Right cardiac atrium (tissue), 5 donors: Measurements from ENCODE around the gene DIP2C. TPM values are rescaled to one million over a fixed set of nuclear protein-coding genes. Genes with fewer than 3 reads are reported as not detected.

ENCODE experiments used
- ATAC-seq, 2 donors: fragments of 200-7000 bp; cut with Tn5 transposase; one replicate each; pipeline versions ENCODE4 v1.8.0 to v1.9.1; 2020; ENCODE audit warnings: moderate library complexity in 2 of 2, mild to moderate bottlenecking in 1 of 2
- DNase-seq, 3 donors: peaks; one replicate each; pipeline ENCODE4 v3.0.0-alpha.2; 2020
- H3K27ac ChIP-seq: one replicate; pipeline ENCODE4 v1.5.1; 2013; ENCODE audit warnings: mild to moderate bottlenecking, low read length, control low read depth, moderate library complexity
- H3K27me3 ChIP-seq: one replicate; pipeline ENCODE4 v1.6.1; 2013; ENCODE audit not compliant: control insufficient read depth, insufficient read depth
- H3K4me1 ChIP-seq: one replicate; pipeline ENCODE4 v1.6.1; 2013; ENCODE audit warnings: low read length; ENCODE audit not compliant: control insufficient read depth, insufficient read depth
- H3K4me3 ChIP-seq: one replicate; pipeline ENCODE4 v1.5.1; 2013; ENCODE audit warnings: low read length, control low read depth
- H3K9me3 ChIP-seq: one replicate; pipeline ENCODE4 v1.6.1; 2013; ENCODE audit warnings: low read length; ENCODE audit not compliant: control insufficient read depth
- WGBS: extraction: QIAGEN DNeasy Blood & Tissue Kit; methylation state at CpG from one replicate; pipeline ENCODE4 v1.1.7; 2013; 5-methylcytosine and 5-hydroxymethylcytosine counted together
- intact Hi-C, 4 donors: fragments of 100-400 bp; cut with DNase I; formaldehyde crosslinking; loops; one replicate each; pipeline versions ENCODE4 v1.11.0 to v1.14.0; 2022 to 2023
- polyA plus RNA-seq: library from polyadenylated mRNA; stranded (reverse); fragments of 200-250 nt; gene quantifications from one replicate; pipeline ENCODE4 v1.2.3, GENCODE V29; 2013
- total RNA-seq, 4 donors: library from RNA; stranded (reverse); fragmentation: NEBNext Ultra II Directional; extraction: Animal tissue kit (Norgen Biotek cat#: 25700); gene quantifications; one replicate each; pipeline ENCODE4 v1.2.1, GENCODE V29; 2021
- donor health status: healthy with polysubstance abuse.
- donor health status: DM: no; HTN: yes; CAD: no.
- donor health status: DM: no; HTN: no; CAD: no.
- donor health status: DM: no; HTN: yes; CAD: no; lungs with severe emphysema.
- donor health status: DM: yes; HTN: yes; CAD: no.

Gene DIP2C
- total and polyA plus RNA-seq, 5 donors = 7.9 to 31.5 (median 25.5) TPM

GRCh38 chr10:505419-505818 is 184.0 kb downstream of the DIP2C start:
- Histone ChIP-seq H3K4me1 (no peaks in the 10 kb centered on the region), H3K9me3 (no peaks in the 10 kb centered on the region), H3K27me3 (no peaks in the 10 kb centered on the region), H3K27ac (no peak overlapping the region), H3K4me3 (no peak overlapping the region)
- no peak for ATAC-seq
- DNase-seq = no peak
- intact Hi-C loops = loop anchor here in 2 of 4 donors (5.0 to 10.0 kb wide), 2 partner anchors 282 to 289 kb away; no protein-coding TSS in a partner anchor
- 78% methylated on average over 3 of the region's 3 CpGs for WGBS

DNA sequence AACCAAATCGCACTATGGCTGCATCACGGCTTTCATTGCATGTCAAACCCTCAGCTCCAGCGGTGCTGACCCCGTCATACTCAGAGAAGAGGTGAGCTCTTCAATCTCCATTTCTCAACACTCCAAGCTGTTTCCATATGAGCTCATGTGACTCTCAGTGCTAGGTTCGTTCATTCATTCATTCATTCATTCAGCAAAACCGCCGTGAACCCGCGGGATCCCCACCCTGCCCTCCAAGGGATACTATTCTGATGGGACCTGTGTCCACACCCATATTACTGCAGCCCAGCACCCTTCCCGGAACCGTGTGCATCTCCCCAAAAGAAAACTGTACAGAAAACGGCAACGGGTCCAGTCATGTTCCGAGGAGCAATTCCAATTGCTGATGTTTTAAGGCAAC is 184.7 kb downstream of the DIP2C start:
- 95% methylated on average over 14 of the region's 14 CpGs for WGBS
- H3K27me3 ChIP-seq = no peaks in the 10 kb centered on the region
- DNase-seq = peak in 1 of 3 donors; percentile 20
- intact Hi-C loops = loop anchor here in 2 of 4 donors (5.0 to 10.0 kb wide), 2 partner anchors 282 to 290 kb away; no protein-coding TSS in a partner anchor
- H3K4me3 ChIP-seq = no peak overlapping the region
- no peaks in the 10 kb centered on the region for H3K9me3 ChIP-seq
- H3K27ac ChIP-seq = no peak overlapping the region
- H3K4me1 ChIP-seq = peaks cover 3% of the 10 kb centered on the region
- ATAC-seq = no peak

GRCh38 chr10:504121-504611 is 185.3 kb downstream of the DIP2C start:
- Histone ChIP-seq H3K4me1 (peaks cover 5% of the 10 kb centered on the region), H3K4me3 (no peak overlapping the region), H3K27ac (no peak overlapping the region), H3K9me3 (no peaks in the 10 kb centered on the region), H3K27me3 (no peaks in the 10 kb centered on the region)
- intact Hi-C loops = loop anchor here in 1 of 4 donors (10.0 kb wide), 1 partner anchor 291 kb away; no protein-coding TSS in a partner anchor
- ATAC-seq = no peak
- 95% methylated on average over 17 of the region's 17 CpGs for WGBS
- peak in 2 of 3 donors; percentile 35 to 39 for DNase-seq

- peaks cover 10% of the 10 kb centered on the region for H3K4me1 ChIP-seq
- no peak overlapping the region for H3K4me3 ChIP-seq
- DNase-seq = no peak
These were observed 187.9 kb downstream of the DIP2C start for GRCh38 chr10:501596-501995.

DNA sequence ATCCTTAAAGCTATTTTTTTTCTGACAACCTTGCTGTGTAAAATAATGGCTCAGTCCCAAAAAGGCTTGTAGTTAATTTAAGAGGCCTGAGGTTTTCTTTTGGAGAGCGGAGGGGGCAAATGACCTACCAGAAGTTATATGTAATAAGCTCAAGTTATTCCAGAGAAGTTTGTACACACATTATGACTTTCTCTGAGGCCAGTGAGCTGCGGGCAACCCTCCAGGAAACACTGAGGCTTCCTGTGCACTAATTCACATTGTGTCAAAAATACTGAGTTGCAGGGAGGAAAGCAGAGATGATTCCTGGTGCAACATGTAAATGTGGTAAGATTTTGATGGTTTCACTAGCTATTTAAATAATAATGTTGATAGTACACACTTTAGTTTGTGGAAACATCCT is 188.6 kb downstream of the DIP2C start:
- no peak for ATAC-seq
- Histone ChIP-seq H3K27ac (no peak overlapping the region), H3K4me1 (peaks cover 10% of the 10 kb centered on the region), H3K27me3 (no peaks in the 10 kb centered on the region), H3K9me3 (no peaks in the 10 kb centered on the region), H3K4me3 (no peak overlapping the region)
- intact Hi-C loops = loop anchor here in 1 of 4 donors (10.0 kb wide), 1 partner anchor 294 kb away; no protein-coding TSS in a partner anchor
- WGBS = 54% methylated on average over 2 of the region's 2 CpGs
- no peak for DNase-seq

More at GRCh38 chr10:501596-501995, 187.9 kb downstream of the DIP2C start:
- Histone ChIP-seq H3K27me3 (no peaks in the 10 kb centered on the region), H3K27ac (no peak overlapping the region), H3K9me3 (no peaks in the 10 kb centered on the region)
- WGBS = 81% methylated on average over 8 of the region's 8 CpGs
- intact Hi-C loops = loop anchor here in 1 of 4 donors (10.0 kb wide), 1 partner anchor 293 kb away; no protein-coding TSS in a partner anchor
- no peak for ATAC-seq

DNA sequence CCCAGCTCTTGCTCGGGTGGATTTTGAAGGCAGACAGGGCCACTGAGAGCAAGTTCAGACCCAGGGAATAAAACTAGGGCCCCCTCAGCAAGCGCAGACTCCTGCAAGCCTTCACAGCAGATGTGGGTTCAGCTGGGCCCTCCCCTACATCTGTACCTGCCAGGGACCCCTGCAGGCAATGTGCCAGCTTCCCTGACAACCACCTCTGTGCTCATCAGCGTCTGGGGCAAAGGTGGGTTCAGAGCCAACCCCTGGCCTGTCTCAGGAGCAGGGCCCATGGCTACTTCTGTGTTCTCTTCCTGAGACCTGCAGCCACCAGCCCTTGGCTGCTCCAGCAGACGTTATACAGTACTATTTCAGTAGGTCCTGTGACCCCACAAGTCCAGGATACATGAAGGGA is 189.5 kb downstream of the DIP2C start:
- 76% methylated on average over 4 of the region's 4 CpGs for WGBS
- DNase-seq = no peak
- Histone ChIP-seq H3K9me3 (no peaks in the 10 kb centered on the region), H3K4me1 (peaks cover 10% of the 10 kb centered on the region), H3K4me3 (no peak overlapping the region), H3K27ac (no peak overlapping the region), H3K27me3 (no peaks in the 10 kb centered on the region)
- peak in 1 of 2 donors; percentile 9 for ATAC-seq
- intact Hi-C loops = loop anchor here in 2 of 4 donors (10.0 kb wide), 2 partner anchors 295 to 315 kb away; no protein-coding TSS in a partner anchor

DNA sequence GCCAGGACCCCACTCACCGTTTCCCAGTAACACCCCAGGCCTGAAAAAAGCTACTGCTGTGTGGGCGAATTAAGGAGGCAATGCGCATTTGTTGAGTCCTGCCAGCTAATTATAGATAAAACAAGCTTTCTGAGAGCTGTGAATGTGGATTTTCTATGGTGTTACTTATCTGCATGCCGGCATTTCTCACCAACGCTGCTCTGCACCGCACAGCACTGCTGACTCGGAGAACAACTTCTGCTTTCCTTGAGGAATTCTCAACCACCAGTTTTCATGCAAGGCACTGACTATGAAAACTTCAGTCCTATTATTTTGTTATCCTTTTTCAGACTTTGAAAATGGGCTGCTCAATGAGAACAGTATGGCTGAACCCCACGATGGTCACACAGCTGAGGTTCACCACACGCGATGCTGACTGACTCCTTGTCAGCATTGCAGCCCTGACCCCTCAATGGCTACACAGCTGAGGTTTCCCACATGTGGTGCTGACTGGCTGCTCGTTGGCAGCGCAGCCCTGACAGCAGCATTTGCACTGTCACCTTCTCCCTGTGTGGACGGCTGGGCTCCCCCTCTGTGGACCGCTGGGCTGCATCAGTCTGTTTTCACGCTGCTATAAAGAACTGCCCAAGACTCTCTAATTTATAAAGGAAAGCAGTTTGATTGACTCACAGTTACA is 190.6 kb downstream of the DIP2C start:
- H3K4me3 ChIP-seq = no peak overlapping the region
- peak; percentile 45 to 49 for ATAC-seq
- H3K27me3 ChIP-seq = no peaks in the 10 kb centered on the region
- intact Hi-C loops = loop anchor here in 1 of 4 donors (10.0 kb wide), 1 partner anchor 316 kb away; no protein-coding TSS in a partner anchor
- peaks cover 11% of the 10 kb centered on the region for H3K4me1 ChIP-seq
- H3K9me3 ChIP-seq = no peaks in the 10 kb centered on the region
- H3K27ac ChIP-seq = no peak overlapping the region
- 54% methylated on average over 15 of the region's 15 CpGs for WGBS
- no peak for DNase-seq

DNA sequence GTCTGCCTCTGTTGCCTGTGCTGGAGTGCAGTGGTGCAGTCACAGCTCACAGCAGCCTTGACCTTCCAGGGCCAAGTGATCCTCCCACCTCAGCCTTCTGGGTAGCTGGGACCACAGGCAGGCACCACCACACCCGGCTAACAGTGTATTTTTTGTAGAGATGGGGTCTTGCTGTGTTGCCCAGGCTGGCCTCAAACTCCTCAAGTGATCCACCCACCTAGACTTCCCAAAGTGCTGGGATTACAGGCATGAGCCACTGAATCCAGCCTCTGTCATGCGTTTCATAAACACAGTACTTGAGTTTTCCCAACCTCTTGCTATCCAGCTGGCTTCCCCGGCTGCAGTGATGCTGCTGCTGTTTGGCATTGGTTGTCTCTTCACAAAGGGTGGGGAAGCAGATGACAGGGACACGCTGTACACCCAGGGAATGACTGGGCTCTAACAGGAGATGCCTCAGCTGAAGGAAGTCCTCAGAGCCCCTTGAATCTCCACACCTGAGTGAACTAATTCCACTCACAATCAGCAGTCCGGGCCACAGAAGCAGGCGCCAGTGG is 191.5 kb downstream of the DIP2C start:
- H3K27me3 ChIP-seq = no peaks in the 10 kb centered on the region
- ATAC-seq = peak; percentile 54 to 56
- no peak overlapping the region for H3K27ac ChIP-seq
- H3K4me1 ChIP-seq = peaks cover 11% of the 10 kb centered on the region
- no peak for DNase-seq
- 81% methylated on average over 6 of the region's 6 CpGs for WGBS
- intact Hi-C loops = loop anchor here in 1 of 4 donors (10.0 kb wide), 1 partner anchor 317 kb away; no protein-coding TSS in a partner anchor
- H3K9me3 ChIP-seq = no peaks in the 10 kb centered on the region
- H3K4me3 ChIP-seq = no peak overlapping the region

DNA sequence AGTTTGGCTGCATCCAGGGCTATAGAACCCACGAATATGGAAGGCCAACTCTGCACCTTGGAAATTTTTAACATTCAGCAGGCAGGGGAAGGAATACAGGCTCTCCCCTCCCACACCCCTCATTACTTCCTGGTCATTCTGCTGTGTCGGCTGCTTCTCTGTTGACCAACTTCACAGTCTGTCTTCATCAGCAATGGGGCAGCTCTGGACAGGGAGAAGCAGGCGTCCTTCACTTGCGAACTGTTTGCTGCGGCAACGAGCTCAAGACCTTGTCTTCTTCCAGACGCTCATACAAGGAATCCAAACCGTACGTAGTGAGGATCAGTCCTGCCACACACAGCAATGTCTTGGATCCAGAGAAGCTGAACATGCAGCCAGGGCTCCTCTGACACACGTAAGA is 192.2 kb downstream of the DIP2C start:
- Histone ChIP-seq H3K4me3 (no peak overlapping the region), H3K27ac (no peak overlapping the region), H3K9me3 (no peaks in the 10 kb centered on the region), H3K4me1 (peaks cover 11% of the 10 kb centered on the region), H3K27me3 (no peaks in the 10 kb centered on the region)
- intact Hi-C loops = loop anchor here in 1 of 4 donors (10.0 kb wide), 1 partner anchor 318 kb away; no protein-coding TSS in a partner anchor
- ATAC-seq (no peak), DNase-seq (no peak)
- 91% methylated on average over 10 of the region's 10 CpGs for WGBS

DNA sequence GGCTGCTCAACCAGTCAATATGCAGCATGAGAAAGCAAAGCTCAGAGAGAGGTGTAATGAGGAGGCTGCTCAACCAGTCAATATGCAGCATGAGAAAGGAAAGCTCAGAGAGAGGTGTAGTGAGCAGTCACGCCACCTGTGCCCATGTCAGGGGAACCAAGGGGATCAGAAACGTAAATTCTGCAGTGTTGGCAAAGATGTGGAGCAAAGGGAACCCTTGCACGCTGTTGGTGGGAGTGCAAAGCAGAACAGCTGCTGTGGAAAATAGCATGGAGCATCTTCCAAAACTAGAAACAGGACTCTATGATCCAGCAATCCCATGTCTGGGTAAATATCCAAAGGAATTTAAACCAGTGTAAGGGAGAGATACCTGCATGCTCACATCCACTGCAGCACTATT is 194.9 kb downstream of the DIP2C start:
- WGBS = 92% methylated on average over 3 of the region's 3 CpGs
- ATAC-seq (no peak), DNase-seq (no peak)
- Histone ChIP-seq H3K9me3 (no peaks in the 10 kb centered on the region), H3K27ac (no peak overlapping the region), H3K4me3 (no peak overlapping the region), H3K27me3 (no peaks in the 10 kb centered on the region), H3K4me1 (peaks cover 10% of the 10 kb centered on the region)
- intact Hi-C loops = loop anchor here in 1 of 4 donors (10.0 kb wide), 1 partner anchor 320 kb away; no protein-coding TSS in a partner anchor

DNA sequence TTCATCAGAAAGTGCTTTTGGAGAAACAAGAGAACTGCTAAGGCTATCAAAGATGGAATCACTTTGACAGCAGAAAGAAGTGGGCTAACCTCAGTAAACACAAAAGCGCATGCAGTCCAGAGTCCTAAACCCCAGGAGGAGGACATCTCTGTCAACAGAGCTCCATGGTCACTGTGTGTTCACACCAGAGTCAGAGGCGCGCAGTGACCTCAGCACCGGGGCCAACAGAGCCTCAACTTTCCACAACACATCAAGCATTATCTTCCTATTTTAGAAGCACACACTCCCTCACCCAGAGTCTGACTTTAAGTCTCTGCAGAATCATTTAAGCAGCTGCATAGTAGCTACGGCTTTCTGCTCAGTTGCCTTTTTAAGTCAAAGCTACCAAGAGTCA is 195.3 kb downstream of the DIP2C start:
- H3K4me1 ChIP-seq = peaks cover 10% of the 10 kb centered on the region
- intact Hi-C loops = loop anchor here in 1 of 4 donors (10.0 kb wide), 1 partner anchor 321 kb away; no protein-coding TSS in a partner anchor
- DNase-seq = no peak

More for the DNA sequence above, 195.3 kb downstream of the DIP2C start:
- 86% methylated on average over 5 of the region's 5 CpGs for WGBS
- no peaks in the 10 kb centered on the region for H3K27me3 ChIP-seq
- no peaks in the 10 kb centered on the region for H3K9me3 ChIP-seq
- no peak overlapping the region for H3K4me3 ChIP-seq
- H3K27ac ChIP-seq = no peak overlapping the region
- no peak for ATAC-seq
